ENCODE measurements around the gene NEURL2.
"Not testable (repeated sequence)": the region's sequence is repeated elsewhere in the genome, so short reads cannot be mapped to it uniquely, and the experiment has no call there.

Gene NEURL2

GRCh38 chr20:45898285-45898684 is 7.3 kb upstream of the NEURL2 start:
- no peak for DNase-seq (ENCODE audit: low spot score)

- no peak for DNase-seq (ENCODE audit: low spot score)
These were observed 6.7 kb upstream of the NEURL2 start for GRCh38 chr20:45897692-45898091.

GRCh38 chr20:45897289-45897688 is 6.3 kb upstream of the NEURL2 start:
- no peak for DNase-seq (ENCODE audit: low spot score)

- DNase-seq (ENCODE audit: low spot score): no peak
These were observed 5.7 kb upstream of the NEURL2 start for GRCh38 chr20:45896641-45897161.

- no peak for DNase-seq (ENCODE audit: low spot score)
These were observed 3.8 kb upstream of the NEURL2 start for GRCh38 chr20:45894797-45895196.

GRCh38 chr20:45893831-45894230 is 2.8 kb upstream of the NEURL2 start:
- no peak for DNase-seq (ENCODE audit: low spot score)

GRCh38 chr20:45892828-45893500 is 2.0 kb upstream of the NEURL2 start:
- DNase-seq (ENCODE audit: low spot score): no peak

GRCh38 chr20:45892049-45892825 is 1.2 kb upstream of the NEURL2 start:
- DNase-seq (ENCODE audit: low spot score): no peak

GRCh38 chr20:45890077-45890984 is 677 bp downstream of the NEURL2 start:
- peak; percentile 42 for DNase-seq (ENCODE audit: low spot score)

GRCh38 chr20:45888681-45889080 is 2.3 kb downstream of the NEURL2 start:
- no peak for DNase-seq (ENCODE audit: low spot score)

GRCh38 chr20:45887346-45887715 is 3.7 kb downstream of the NEURL2 start, which contains the start of gene SPATA25:
Gene SPATA25 (minus strand): TSS chr20:45887622. CDS start chr20:45887590, 32 bp downstream.
- no peak for DNase-seq (ENCODE audit: low spot score)

GRCh38 chr20:45886590-45887345 is 4.2 kb downstream of the NEURL2 start:
- no peak for DNase-seq (ENCODE audit: low spot score)

GRCh38 chr20:45883100-45883469 is 7.9 kb downstream of the NEURL2 start:
- DNase-seq (ENCODE audit: low spot score): no peak

- no peak for DNase-seq (ENCODE audit: low spot score)
These were observed 8.4 kb downstream of the NEURL2 start for GRCh38 chr20:45882469-45883099.

- DNase-seq (ENCODE audit: low spot score): peak; percentile 99
These were observed 9.8 kb downstream of the NEURL2 start, which contains the start of gene ZSWIM1 for GRCh38 chr20:45880988-45881788. Gene ZSWIM1 (plus strand): TSS chr20:45881227. CDS start chr20:45882593, 1,366 bp downstream.

- no peak for DNase-seq (ENCODE audit: low spot score)
These were observed 12.8 kb downstream of the NEURL2 start for GRCh38 chr20:45878076-45878761.

GRCh38 chr20:45874576-45874975 is 16.4 kb downstream of the NEURL2 start:
- DNase-seq (ENCODE audit: low spot score): no peak

GRCh38 chr20:45874104-45874481 is 16.9 kb downstream of the NEURL2 start:
- not testable (repeated sequence) for DNase-seq (ENCODE audit: low spot score)

GRCh38 chr20:45873409-45874103 is 17.5 kb downstream of the NEURL2 start:
- no peak for DNase-seq (ENCODE audit: low spot score)
